Activated CD8-positive, alpha-beta memory T cell treated with anti-CD3 and anti-CD28 coated beads, Interleukin-2, amount 10 ng/mL, durations not matched to agents 7 days and 5 days (primary cell): ENCODE measurements around the gene JAK3. TPM values are rescaled to one million over a fixed set of nuclear protein-coding genes. Genes with fewer than 3 reads are reported as not detected.

Source experiments
- ATAC-seq: fragments of 150-1000 bp; cut with Tn5 transposase; one replicate; pipeline ENCODE4 v1.10.0; 2021; ENCODE audit warnings: moderate library complexity
- CTCF ChIA-PET: fragments of 350-600 bp; sonication (Branson Sonifier 250); formaldehyde crosslinking; loops from one replicate; lab custom pipeline; 2021; ENCODE audit warnings: antibody characterized with exemption; lab: Charles Lee
- DNase-seq: peaks from one replicate; pipeline ENCODE4 v3.0.0-alpha.2; 2020
- H3K27ac Mint-ChIP-seq: one replicate; pipeline ENCODE4 v1.8.0; 2021; ENCODE audit warnings: mild to moderate bottlenecking, mixed read lengths
- H3K27me3 Mint-ChIP-seq: one replicate; pipeline ENCODE4 v1.8.0; 2021; ENCODE audit warnings: mixed read lengths
- H3K36me3 Mint-ChIP-seq: one replicate; pipeline ENCODE4 v1.8.0; 2021; ENCODE audit warnings: mild to moderate bottlenecking, mixed read lengths
- H3K4me1 Mint-ChIP-seq: one replicate; pipeline ENCODE4 v1.8.0; 2021; ENCODE audit warnings: mixed read lengths
- H3K4me3 Mint-ChIP-seq: one replicate; pipeline ENCODE4 v1.8.0; 2021; ENCODE audit warnings: mild to moderate bottlenecking, moderate library complexity, mixed read lengths
- H3K9me3 Mint-ChIP-seq: one replicate; pipeline ENCODE4 v1.8.0; 2022; ENCODE audit warnings: low read depth, mixed read lengths
- total RNA-seq, 2 experiments: library from RNA; stranded (reverse); gene quantifications; one replicate each; pipeline ENCODE4 v1.2.3, GENCODE V29; 2021

Gene JAK3
- total RNA-seq, 2 experiments from 2014 or later: 137 to 146 TPM

- DNase-seq (peak; percentile 78), ATAC-seq (peak; percentile 60)
- CTCF ChIA-PET: interaction anchor here (0.6 to 5.0 kb wide), 8 partner anchors 9 to 125 kb away, joined by 3 to 55 read pairs (median 4); partner anchors contain the start of genes CCDC124 and RPL18A
- peaks cover 22% of the 10 kb centered on the region for H3K4me1 Mint-ChIP-seq
- peaks cover 2% of the 10 kb centered on the region for H3K27me3 Mint-ChIP-seq
- peak overlapping the region; percentile 77 for H3K4me3 Mint-ChIP-seq
- no peaks in the 10 kb centered on the region for H3K36me3 Mint-ChIP-seq
- peak overlapping the region; percentile 24 for H3K27ac Mint-ChIP-seq
- H3K9me3 Mint-ChIP-seq: no peaks in the 10 kb centered on the region
Observed at GRCh38 chr19:17872251-17873001, 24.6 kb upstream of the JAK3 start.

- peak; percentile 8 for ATAC-seq
Observed at GRCh38 chr19:17871878-17872250, 24.1 kb upstream of the JAK3 start, which contains the start of gene SLC5A5. Gene SLC5A5 (plus strand): TSS chr19:17871945. CDS start chr19:17872320, 375 bp downstream.

GRCh38 chr19:17871032-17871877 is 23.5 kb upstream of the JAK3 start:
- Mint-ChIP-seq H3K27ac (peak overlapping the region; percentile 64), H3K27me3 (peaks cover 2% of the 10 kb centered on the region), H3K4me1 (peaks cover 22% of the 10 kb centered on the region), H3K4me3 (peak overlapping the region; percentile 77), H3K9me3 (no peaks in the 10 kb centered on the region), H3K36me3 (no peaks in the 10 kb centered on the region)
- ATAC-seq: no peak
- CTCF ChIA-PET: interaction anchor here (0.5 to 5.0 kb wide), 9 partner anchors 8 to 126 kb away, joined by 3 to 55 read pairs (median 3); partner anchors contain the start of genes CCDC124 and RPL18A
- DNase-seq: no peak

More at GRCh38 chr19:17871878-17872250, 24.1 kb upstream of the JAK3 start, which contains the start of gene SLC5A5:
- Mint-ChIP-seq H3K27ac (peak within 1 kb of the TSS; percentile 64), H3K9me3 (no peaks in the 10 kb centered on the region), H3K36me3 (no peaks in the 10 kb centered on the region), H3K4me1 (peaks cover 22% of the 10 kb centered on the region), H3K4me3 (peak within 1 kb of the TSS; percentile 77), H3K27me3 (peaks cover 2% of the 10 kb centered on the region)
- DNase-seq: no peak
- CTCF ChIA-PET: interaction anchor here (0.6 to 5.0 kb wide), 8 partner anchors 8 to 126 kb away, joined by 3 to 55 read pairs (median 4); partner anchors contain the start of genes CCDC124 and RPL18A

GRCh38 chr19:17869114-17869608 is 21.4 kb upstream of the JAK3 start:
- ATAC-seq: no peak
- Mint-ChIP-seq H3K27ac (no peak overlapping the region), H3K36me3 (peaks cover 2% of the 10 kb centered on the region), H3K4me3 (no peak overlapping the region), H3K9me3 (no peaks in the 10 kb centered on the region), H3K27me3 (no peaks in the 10 kb centered on the region), H3K4me1 (peaks cover 19% of the 10 kb centered on the region)
- CTCF ChIA-PET: interaction anchor here (5.0 kb wide), 1 partner anchor 62 kb away, joined by 55 read pairs; the partner anchor contains the start of gene CCDC124
- no peak for DNase-seq

- CTCF ChIA-PET: no interaction called here
- H3K4me1 Mint-ChIP-seq: peaks cover 16% of the 10 kb centered on the region
- no peaks in the 10 kb centered on the region for H3K9me3 Mint-ChIP-seq
- ATAC-seq (no peak), DNase-seq (no peak)
- H3K36me3 Mint-ChIP-seq: peaks cover 3% of the 10 kb centered on the region
- H3K27ac Mint-ChIP-seq: no peak overlapping the region
- no peaks in the 10 kb centered on the region for H3K27me3 Mint-ChIP-seq
- H3K4me3 Mint-ChIP-seq: no peak overlapping the region
Observed at GRCh38 chr19:17868669-17869068, 20.9 kb upstream of the JAK3 start.

- no peaks in the 10 kb centered on the region for H3K27me3 Mint-ChIP-seq
- H3K36me3 Mint-ChIP-seq: peaks cover 16% of the 10 kb centered on the region
- H3K27ac Mint-ChIP-seq: no peak overlapping the region
- ATAC-seq: no peak
- no peaks in the 10 kb centered on the region for H3K9me3 Mint-ChIP-seq
- H3K4me3 Mint-ChIP-seq: no peak overlapping the region
- H3K4me1 Mint-ChIP-seq: peaks cover 12% of the 10 kb centered on the region
- CTCF ChIA-PET: interaction anchor here (5.1 kb wide), 1 partner anchor 65 kb away, joined by 23 read pairs; the partner anchor contains the start of gene CCDC124
- no peak for DNase-seq
Observed at GRCh38 chr19:17866964-17867486, 19.2 kb upstream of the JAK3 start.

GRCh38 chr19:17866312-17866963 is 18.7 kb upstream of the JAK3 start:
- peaks cover 15% of the 10 kb centered on the region for H3K4me1 Mint-ChIP-seq
- no peaks in the 10 kb centered on the region for H3K9me3 Mint-ChIP-seq
- DNase-seq (no peak), ATAC-seq (no peak)
- no peak overlapping the region for H3K4me3 Mint-ChIP-seq
- peaks cover 21% of the 10 kb centered on the region for H3K36me3 Mint-ChIP-seq
- CTCF ChIA-PET: interaction anchor here (5.1 kb wide), 1 partner anchor 66 kb away, joined by 23 read pairs; the partner anchor contains the start of gene CCDC124
- H3K27me3 Mint-ChIP-seq: no peaks in the 10 kb centered on the region
- H3K27ac Mint-ChIP-seq: no peak overlapping the region

GRCh38 chr19:17865364-17866311 is 17.9 kb upstream of the JAK3 start:
- Mint-ChIP-seq H3K36me3 (peaks cover 29% of the 10 kb centered on the region), H3K4me3 (no peak overlapping the region), H3K27ac (peak overlapping the region; percentile 45), H3K9me3 (no peaks in the 10 kb centered on the region), H3K27me3 (no peaks in the 10 kb centered on the region), H3K4me1 (peaks cover 19% of the 10 kb centered on the region)
- no peak for DNase-seq
- CTCF ChIA-PET: interaction anchor here (1.1 to 5.1 kb wide), 3 partner anchors 10 to 369 kb away, joined by 3 to 23 read pairs (median 4); partner anchors contain the start of gene CCDC124
- ATAC-seq: no peak

- H3K27ac Mint-ChIP-seq: no peak overlapping the region
Observed at GRCh38 chr19:17863520-17864182, 15.9 kb upstream of the JAK3 start.

GRCh38 chr19:17862711-17863519 is 15.1 kb upstream of the JAK3 start:
- ATAC-seq (no peak), DNase-seq (no peak)
- H3K36me3 Mint-ChIP-seq: peaks cover 40% of the 10 kb centered on the region

More at GRCh38 chr19:17863520-17864182, 15.9 kb upstream of the JAK3 start:
- ATAC-seq: no peak
- no peaks in the 10 kb centered on the region for H3K27me3 Mint-ChIP-seq
- H3K36me3 Mint-ChIP-seq: peaks cover 40% of the 10 kb centered on the region
- H3K4me3 Mint-ChIP-seq: no peak overlapping the region
- H3K9me3 Mint-ChIP-seq: no peaks in the 10 kb centered on the region
- no peak for DNase-seq
- CTCF ChIA-PET: interaction anchor here (0.8 to 5.1 kb wide), 3 partner anchors 8 to 134 kb away, joined by 3 to 23 read pairs (median 3); partner anchors contain the start of genes CCDC124 and SLC5A5
- H3K4me1 Mint-ChIP-seq: peaks cover 31% of the 10 kb centered on the region

More at GRCh38 chr19:17862711-17863519, 15.1 kb upstream of the JAK3 start:
- H3K4me3 Mint-ChIP-seq: peak overlapping the region; percentile 11
- no peaks in the 10 kb centered on the region for H3K27me3 Mint-ChIP-seq
- H3K9me3 Mint-ChIP-seq: no peaks in the 10 kb centered on the region
- peaks cover 31% of the 10 kb centered on the region for H3K4me1 Mint-ChIP-seq
- CTCF ChIA-PET: interaction anchor here (0.8 to 9.5 kb wide), 4 partner anchors 9 to 135 kb away, joined by 3 to 361 read pairs (median 13); partner anchors contain the start of genes CCDC124 and SLC5A5
- peak overlapping the region; percentile 8 for H3K27ac Mint-ChIP-seq
